HepG2 (cell line): ENCODE measurements around the gene CD33. TPM values are rescaled to one million over a fixed set of nuclear protein-coding genes. Genes with fewer than 3 reads are reported as not detected.

ENCODE experiments used
- ATAC-seq: fragments of 200-7000 bp; cut with Tn5 transposase; 3 replicates; pipeline ENCODE4 v1.9.1; 2020; ENCODE audit warnings: mild to moderate bottlenecking, moderate library complexity
- BruUV-seq: library from RNA; stranded (reverse); fragments of 400-500 nt; replicated peaks from 2 replicates; lab custom pipeline; 2021; lab: Mats Ljungman, UMichigan
- CTCF ChIA-PET: fragments of 300-600 bp; formaldehyde crosslinking; extraction: SDS; loops from one replicate; lab custom pipeline; 2021; ENCODE audit warnings: low total read pairs, inconsistent platforms, low intra/inter-chr PET ratio; lab: Yijun Ruan, JAX
- POLR2A ChIA-PET: fragments of 350-600 bp; sonication (Branson Sonifier 250); formaldehyde crosslinking; loops from one replicate; lab custom pipeline; 2020; ENCODE audit warnings: antibody characterized with exemption, inconsistent platforms; lab: Yijun Ruan, JAX
- DNase-seq: peaks from one replicate; pipeline ENCODE4 v3.0.0-alpha.2; 2015; ENCODE audit warnings: low spot score
- FAIRE-seq: peaks from 3 replicates; lab custom pipeline; 2011; peaks lifted over from hg19 to GRCh38; lab: Jason Lieb, UNC
- H2AFZ ChIP-seq: one replicate; pipeline ENCODE4 v1.6.1; 2011; ENCODE audit warnings: low read length, inconsistent platforms
- H3K27ac ChIP-seq: fragments of 300-600 bp; 3 replicates; pipeline ENCODE4 v1.8.0; 2011; ENCODE audit warnings: mixed run types, mild to moderate bottlenecking, mixed read lengths, low read length, inconsistent platforms; ENCODE audit not compliant: insufficient read depth; ENCODE audit errors: extremely low read length
- H3K27me3 ChIP-seq, 2 experiments: fragments of 200-600 bp in 1 of 2; 2 replicates in 1 of 2; 3 replicates in 1 of 2; pipeline versions ENCODE4 v1.6.0 to v1.8.0; 2011; ENCODE audit warnings: low read length in 2 of 2, mild to moderate bottlenecking in 2 of 2, moderate library complexity in 2 of 2, inconsistent platforms in 1 of 2; ENCODE audit not compliant: insufficient read depth in 2 of 2, control insufficient read depth in 1 of 2
- H3K36me3 ChIP-seq, 2 experiments: fragments of 200-600 bp in 1 of 2; replicated peaks in 1 of 2; 2 replicates in 1 of 2; 3 replicates in 1 of 2; pipeline versions ENCODE4 v1.5.1 to v1.8.0; 2011; ENCODE audit warnings: low read length in 2 of 2, inconsistent platforms in 1 of 2; ENCODE audit not compliant: insufficient read depth in 2 of 2, control insufficient read depth in 1 of 2
- H3K4me1 ChIP-seq: 2 replicates; pipeline ENCODE4 v1.5.1; 2012; ENCODE audit warnings: low read length, inconsistent platforms; ENCODE audit not compliant: insufficient read depth
- H3K4me2 ChIP-seq: 2 replicates; pipeline ENCODE4 v1.6.0; 2011; ENCODE audit warnings: low read depth, low read length, inconsistent platforms
- H3K4me3 ChIP-seq, 3 experiments: fragments of 200-600 bp in 1 of 3; sonication (generic), shearing (Covaris generic) in 1 of 3; replicated peaks in 1 of 3; 2 replicates each; pipeline ENCODE4 v1.5.1; 2011 to 2016; ENCODE audit warnings: low read length in 3 of 3, inconsistent platforms in 2 of 3, low read depth in 2 of 3, mild to moderate bottlenecking in 2 of 3, control low read depth in 1 of 3, mixed read lengths in 1 of 3; ENCODE audit not compliant: insufficient read depth in 1 of 3
- H3K79me2 ChIP-seq: one replicate; pipeline ENCODE4 v1.6.1; 2011; ENCODE audit warnings: low read length, inconsistent platforms; ENCODE audit not compliant: insufficient read depth
- H3K9ac ChIP-seq: 2 replicates; pipeline ENCODE4 v1.6.0; 2011; ENCODE audit warnings: mild to moderate bottlenecking, low read depth, low read length, inconsistent platforms; ENCODE audit not compliant: insufficient read depth
- H3K9me3 ChIP-seq: 2 replicates; pipeline ENCODE4 v1.5.1; 2012; ENCODE audit warnings: mild to moderate bottlenecking, low read length
- H4K20me1 ChIP-seq: 2 replicates; pipeline ENCODE4 v1.6.0; 2011; ENCODE audit warnings: inconsistent platforms, mild to moderate bottlenecking, low read length, moderate library complexity; ENCODE audit not compliant: insufficient read depth
- AHR ChIP-seq: IDR thresholded peaks from 2 replicates; pipeline ENCODE4 v1.6.1; 2018; ENCODE audit warnings: missing genetic modification reagents, missing compliant biosample characterization
- DMAP1 ChIP-seq: IDR thresholded peaks from 2 replicates; pipeline ENCODE4 v1.6.1; 2016
- HNRNPL ChIP-seq: fragments of 200-400 bp; formaldehyde crosslinking; IDR thresholded peaks from 2 replicates; pipeline ENCODE4 v1.6.1; 2017; ENCODE audit warnings: mild to moderate bottlenecking, low read depth, low read length
- KDM3A ChIP-seq: IDR thresholded peaks from 2 replicates; pipeline ENCODE4 v1.6.1; 2018; ENCODE audit warnings: low read depth, missing compliant biosample characterization
- KLF13 ChIP-seq: sonication (generic); formaldehyde crosslinking; IDR thresholded peaks from 2 replicates; pipeline ENCODE4 v1.4.0; 2020; ENCODE audit warnings: mild to moderate bottlenecking, missing genetic modification reagents
- MTERF4 ChIP-seq: sonication (generic); formaldehyde crosslinking; IDR thresholded peaks from 2 replicates; pipeline ENCODE4 v1.8.0; 2023; ENCODE audit warnings: mild to moderate bottlenecking, missing genetic modification reagents
- PAX8 ChIP-seq: sonication (generic); formaldehyde crosslinking; IDR thresholded peaks from 2 replicates; pipeline ENCODE4 v1.8.0; 2022; ENCODE audit warnings: mild to moderate bottlenecking, missing genetic modification reagents, borderline replicate concordance
- SMARCC2 ChIP-seq: fragments of 450-650 bp; IDR thresholded peaks from 2 replicates; pipeline ENCODE4 v1.6.1; 2017; ENCODE audit warnings: antibody characterized with exemption, mild to moderate bottlenecking
- XRCC5 ChIP-seq: fragments of 200-400 bp; formaldehyde crosslinking; optimal IDR thresholded peaks from 2 replicates; pipeline ENCODE3; 2017; ENCODE audit warnings: mild to moderate bottlenecking, low read length
- ZBTB20 ChIP-seq: sonication (generic); formaldehyde crosslinking; IDR thresholded peaks from 2 replicates; pipeline ENCODE4 v1.8.1; 2023; ENCODE audit warnings: missing genetic modification reagents, low read depth, mild to moderate bottlenecking, borderline replicate concordance
- ZMYM3 ChIP-seq: sonication (generic); formaldehyde crosslinking; IDR thresholded peaks from 2 replicates; pipeline ENCODE4 v1.5.1; 2020; ENCODE audit warnings: mild to moderate bottlenecking, missing genetic modification reagents
- ZNF10 ChIP-seq: sonication (generic); formaldehyde crosslinking; IDR thresholded peaks from 2 replicates; pipeline ENCODE4 v1.4.0; 2020; ENCODE audit warnings: mild to moderate bottlenecking, low read depth, missing genetic modification reagents, borderline replicate concordance
- ZNF276 ChIP-seq: sonication (generic); formaldehyde crosslinking; IDR thresholded peaks from 2 replicates; pipeline ENCODE4 v1.4.0; 2020; ENCODE audit warnings: mild to moderate bottlenecking, low read depth, missing genetic modification reagents
- ZNF30 ChIP-seq: sonication (generic); formaldehyde crosslinking; IDR thresholded peaks from 2 replicates; pipeline ENCODE4 v1.5.0; 2020; ENCODE audit warnings: mild to moderate bottlenecking, missing genetic modification reagents
- ZNF777 ChIP-seq: sonication (generic); formaldehyde crosslinking; IDR thresholded peaks from 2 replicates; pipeline ENCODE4 v1.4.0; 2020; ENCODE audit warnings: missing genetic modification reagents
- ZNF83 ChIP-seq: sonication (generic); formaldehyde crosslinking; IDR thresholded peaks from 2 replicates; pipeline ENCODE4 v1.4.0; 2020; ENCODE audit warnings: missing genetic modification reagents, mild to moderate bottlenecking, borderline replicate concordance
- WGBS: methylation state at CpG from one replicate; pipeline ENCODE4 v1.1.6; 2017; ENCODE audit warnings: low lambda C conversion rate; 5-methylcytosine and 5-hydroxymethylcytosine counted together
- in situ Hi-C: cut with HindIII; loops from 2 replicates; pipeline ENCODE4 v1.10.0; 2017; ENCODE audit warnings: low pct_unique_long_range_greater_than_20kb; ENCODE audit not compliant: extremely low pct_ligation_motif_present
- intact Hi-C: fragments of 100-400 bp; cut with micrococcal nuclease; formaldehyde crosslinking; loops from one replicate; pipeline ENCODE4 v1.10.0; 2022; ENCODE audit not compliant: unreplicated experiment
- polyA plus RNA-seq, 8 experiments: library from polyadenylated mRNA; depleted of rRNA in 3 of 8; stranded (reverse) in 7 of 8; unstranded in 1 of 8; fragments of >200 nt; fragmentation: Illumina TruSeq in 4 of 8; extraction: Trizol in 4 of 8; gene quantifications; 2 replicates each; pipeline versions ENCODE4 v1.2.1 to v1.2.3, GENCODE V29; 2011 to 2016; ENCODE audit warnings: low read depth in 4 of 8, missing spikeins in 1 of 8, mixed read lengths in 1 of 8; ENCODE audit not compliant: insufficient read depth in 1 of 8
- total RNA-seq, 5 experiments: library from RNA; depleted of rRNA; stranded (reverse); fragments of >200 nt; fragmentation: Illumina TruSeq; extraction: Trizol; gene quantifications; 2 replicates each; pipeline ENCODE4 v1.2.3, GENCODE V29; 2016; ENCODE audit warnings: low read depth in 1 of 5
- TF ChIP-seq, protein P1 (sequence below): sonication (generic); formaldehyde crosslinking; IDR thresholded peaks from 2 replicates; pipeline ENCODE4 v1.4.0; 2020; ENCODE audit warnings: missing genetic modification reagents
- TF ChIP-seq, protein P2 (sequence below): IDR thresholded peaks from 2 replicates; pipeline ENCODE4 v1.6.1; 2016; ENCODE audit warnings: missing biosample characterization, missing genetic modification reagents, low read depth
- TF ChIP-seq, protein P3 (sequence below): sonication (generic); formaldehyde crosslinking; IDR thresholded peaks from 2 replicates; pipeline ENCODE4 v1.4.0; 2020; ENCODE audit warnings: missing genetic modification reagents

Gene CD33
- total and polyA plus RNA-seq, 2 of the 13 experiments (the other 11 are each of a cell fraction or from before 2014, with no cell fraction given) = 0.29 TPM; not detected in 1

DNA sequence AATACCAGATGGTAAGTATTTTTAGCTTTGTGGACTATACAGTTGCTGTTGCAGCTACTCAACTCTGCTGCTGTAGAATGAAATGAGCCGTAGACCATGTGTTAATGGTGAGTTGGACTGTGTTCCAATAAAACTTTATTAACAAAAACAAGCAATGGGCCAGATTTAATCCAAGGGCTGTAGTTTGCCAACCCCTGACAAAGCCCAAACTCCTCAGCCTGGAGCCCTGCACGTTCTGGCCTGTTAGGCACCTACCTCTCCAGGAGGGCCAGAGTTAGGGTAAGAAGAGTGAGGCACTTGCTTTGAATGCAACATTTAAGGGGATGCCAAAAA, 36.7 kb upstream of the CD33 start (continued):
- no peak for TF ChIP-seq ZNF30 (CRISPR knock-in tag)

DNA sequence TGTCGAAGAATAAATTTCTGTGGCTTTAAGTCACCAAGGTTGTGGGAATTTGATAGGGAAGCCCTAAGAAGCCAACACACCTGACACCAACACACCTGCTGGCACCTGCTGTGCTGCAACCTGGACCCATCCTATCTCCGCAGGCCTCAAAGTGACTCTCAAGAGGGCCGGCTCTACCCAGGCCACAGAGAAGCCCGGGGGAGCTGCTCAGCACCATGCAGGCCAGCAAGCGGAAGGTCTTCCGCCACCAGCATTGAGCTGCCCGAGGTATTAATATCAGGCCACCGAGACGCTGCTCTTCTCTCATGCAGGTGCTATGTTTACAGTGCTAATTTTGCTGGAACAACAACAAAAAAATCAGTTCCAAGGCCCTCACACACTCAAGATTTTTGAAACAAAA, 32.2 kb upstream of the CD33 start:
- BruUV-seq = no TSS peak
- ChIA-PET CTCF (no interaction called here), POLR2A (no interaction called here)
- no peak for FAIRE-seq
- Histone ChIP-seq H3K4me1 (no peaks in the 10 kb centered on the region), H3K79me2 (no peaks in the 10 kb centered on the region), H4K20me1 (no peaks in the 10 kb centered on the region), H3K4me2 (no peak overlapping the region), H3K27me3 (peaks cover 7 to 50% of the 10 kb centered on the region in 2 experiments; a peak in 4 of 5 replicates), H3K36me3 (no peaks in the 10 kb centered on the region), H3K9me3 (no peaks in the 10 kb centered on the region), H3K9ac (no peak overlapping the region), H3K4me3 (no peak overlapping the region), H3K27ac (no peak overlapping the region), H2AFZ (no peak overlapping the region)
- in situ Hi-C loops = no loop called here
- no peak for DNase-seq
- intact Hi-C loops = no loop called here
- 18% methylated on average over 6 of the region's 9 CpGs for WGBS
- ATAC-seq = no peak
- TF ChIP-seq KDM3A (no peak), ZMYM3 (CRISPR knock-in tag) (no peak), XRCC5 (no peak), ZNF83 (CRISPR knock-in tag) (no peak), ZNF777 (no peak), PAX8 (CRISPR knock-in tag) (no peak), ZBTB20 (CRISPR knock-in tag) (no peak), MTERF4 (CRISPR knock-in tag) (no peak), DMAP1 (CRISPR knock-in tag) (no peak), AHR (no peak), KLF13 (CRISPR knock-in tag) (no peak), ZNF276 (CRISPR knock-in tag) (no peak), HNRNPL (no peak), ZNF10 (CRISPR knock-in tag) (no peak), SMARCC2 (no peak)
- TF ChIP-seq, protein P1, sequence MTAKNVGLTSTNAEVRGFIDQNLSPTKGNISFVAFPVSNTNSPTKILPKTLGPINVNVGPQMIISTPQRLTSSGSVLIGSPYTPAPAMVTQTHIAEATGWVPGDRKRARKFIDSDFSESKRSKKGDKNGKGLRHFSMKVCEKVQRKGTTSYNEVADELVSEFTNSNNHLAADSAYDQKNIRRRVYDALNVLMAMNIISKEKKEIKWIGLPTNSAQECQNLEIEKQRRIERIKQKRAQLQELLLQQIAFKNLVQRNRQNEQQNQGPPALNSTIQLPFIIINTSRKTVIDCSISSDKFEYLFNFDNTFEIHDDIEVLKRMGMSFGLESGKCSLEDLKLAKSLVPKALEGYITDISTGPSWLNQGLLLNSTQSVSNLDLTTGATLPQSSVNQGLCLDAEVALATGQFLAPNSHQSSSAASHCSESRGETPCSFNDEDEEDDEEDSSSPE (CRISPR knock-in tag) = no peak
- TF ChIP-seq, protein P2, sequence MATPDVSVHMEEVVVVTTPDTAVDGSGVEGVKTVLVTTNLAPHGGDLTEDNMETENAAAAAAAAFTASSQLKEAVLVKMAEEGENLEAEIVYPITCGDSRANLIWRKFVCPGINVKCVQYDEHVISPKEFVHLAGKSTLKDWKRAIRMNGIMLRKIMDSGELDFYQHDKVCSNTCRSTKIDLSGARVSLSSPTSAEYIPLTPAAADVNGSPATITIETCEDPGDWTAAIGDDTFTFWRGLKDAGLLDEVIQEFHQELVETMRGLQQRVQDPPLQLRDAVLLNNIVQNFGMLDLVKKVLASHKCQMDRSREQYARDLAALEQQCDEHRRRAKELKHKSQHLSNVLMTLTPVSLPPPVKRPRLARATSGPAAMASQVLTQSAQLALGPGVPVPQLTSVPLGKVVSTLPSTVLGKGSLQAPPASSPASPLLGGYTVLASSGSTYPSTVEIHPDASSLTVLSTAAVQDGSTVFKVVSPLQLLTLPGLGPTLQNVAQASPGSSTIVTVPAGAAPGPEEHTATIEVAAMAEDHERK (CRISPR knock-in tag) = no peak
- TF ChIP-seq, protein P3, sequence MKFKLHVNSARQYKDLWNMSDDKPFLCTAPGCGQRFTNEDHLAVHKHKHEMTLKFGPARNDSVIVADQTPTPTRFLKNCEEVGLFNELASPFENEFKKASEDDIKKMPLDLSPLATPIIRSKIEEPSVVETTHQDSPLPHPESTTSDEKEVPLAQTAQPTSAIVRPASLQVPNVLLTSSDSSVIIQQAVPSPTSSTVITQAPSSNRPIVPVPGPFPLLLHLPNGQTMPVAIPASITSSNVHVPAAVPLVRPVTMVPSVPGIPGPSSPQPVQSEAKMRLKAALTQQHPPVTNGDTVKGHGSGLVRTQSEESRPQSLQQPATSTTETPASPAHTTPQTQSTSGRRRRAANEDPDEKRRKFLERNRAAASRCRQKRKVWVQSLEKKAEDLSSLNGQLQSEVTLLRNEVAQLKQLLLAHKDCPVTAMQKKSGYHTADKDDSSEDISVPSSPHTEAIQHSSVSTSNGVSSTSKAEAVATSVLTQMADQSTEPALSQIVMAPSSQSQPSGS = no peak
